H1 (cell line): ENCODE results near the gene NKPD1. TPM values are rescaled to one million over a fixed set of nuclear protein-coding genes. Genes with fewer than 3 reads are reported as not detected.

Experiments used
- ASH2L ChIP-seq: fragments of 200-600, 300-600 bp; sonication (generic); IDR thresholded peaks from one replicate; pipeline ENCODE4 v1.7.1; 2017; ENCODE audit warnings: low read length
- CBX5 ChIP-seq: fragments of 300-800, 300-1000 bp; sonication (generic); IDR thresholded peaks from 2 replicates; pipeline ENCODE4 v1.7.1; 2016; ENCODE audit warnings: antibody characterized with exemption, low read length, low read depth
- CREB1 ChIP-seq: IDR thresholded peaks from 2 replicates; pipeline ENCODE4 v1.6.1; 2012; ENCODE audit warnings: inconsistent platforms
- SIN3A ChIP-seq, 2 experiments: IDR thresholded peaks in 1 of 2; conservative IDR thresholded peaks in 1 of 2; 2 replicates each; pipeline ENCODE4 v1.6.1; 2011 to 2012; ENCODE audit warnings: low read length in 2 of 2, improper control_type of control experiment in 1 of 2, low read depth in 1 of 2, mild to moderate bottlenecking in 1 of 2
- SP4 ChIP-seq: IDR thresholded peaks from 2 replicates; pipeline ENCODE4 v1.6.1; 2012; ENCODE audit warnings: low read length, inconsistent platforms
- TAF1 ChIP-seq: IDR thresholded peaks from 2 replicates; pipeline ENCODE4 v1.6.1; 2011; ENCODE audit warnings: mild to moderate bottlenecking, low read depth, low read length
- TCF12 ChIP-seq: IDR thresholded peaks from 2 replicates; pipeline ENCODE4 v1.6.1; 2011; ENCODE audit warnings: low read depth, mild to moderate bottlenecking, low read length
- TEAD4 ChIP-seq: IDR thresholded peaks from 2 replicates; pipeline ENCODE4 v1.6.1; 2012; ENCODE audit warnings: low read depth, low read length, inconsistent platforms, mixed read lengths
- polyA plus RNA-seq, 7 experiments: library from polyadenylated mRNA; depleted of rRNA in 3 of 7; stranded (reverse) in 5 of 7; unstranded in 2 of 7; fragments of >200 nt in 5 of 7; fragments of 200-250 nt in 2 of 7; gene quantifications; 1 replicate in 5 of 7; 2 replicates in 1 of 7; 4 replicates in 1 of 7; pipeline versions ENCODE4 v1.2.1 to v1.2.3, GENCODE V29; 2011 to 2013; ENCODE audit warnings: missing spikeins in 2 of 7, mixed read lengths in 2 of 7
- total RNA-seq: library from RNA; stranded (reverse); fragmentation: NEBNext Ultra II Directional; extraction: Animal tissue kit (Norgen Biotek cat#: 25700); gene quantifications from 2 replicates; pipeline ENCODE4 v1.2.1, GENCODE V29; 2021
- TF ChIP-seq, protein P1 (sequence below): IDR thresholded peaks from 2 replicates; pipeline ENCODE4 v1.6.1; 2012; ENCODE audit warnings: inconsistent platforms
- TF ChIP-seq, protein P2 (sequence below), 3 experiments: IDR thresholded peaks; 1 replicate in 2 of 3; 2 replicates in 1 of 3; pipeline versions ENCODE4 v1.5.1 to v1.6.1; 2011; ENCODE audit warnings: low read length in 3 of 3, mild to moderate bottlenecking in 3 of 3, inconsistent platforms in 2 of 3, low read depth in 1 of 3, moderate library complexity in 1 of 3; ENCODE audit not compliant: insufficient read depth in 1 of 3; ENCODE audit errors: control extremely low read depth in 1 of 3

Gene NKPD1
- total and polyA plus RNA-seq, 2 of the 8 experiments (the other 6 are each of a cell fraction or from before 2014, with no cell fraction given) = 0.30 to 0.39 TPM

GRCh38 chr19:45187421-45188100, 26.8 kb upstream of the NKPD1 start (continued):
- TF ChIP-seq CBX5 (no peak), CREB1 (0 out of 2 replicates have a peak, but pooled peaks have one; percentile 8), ASH2L (no peak), SP4 (no peak), TAF1 (no peak), SIN3A (conservative IDR thresholded peaks at IDR 0.05 in 1 of 2, IDR thresholded peaks at IDR 0.05 in 1 of 2; ENCODE audit: low read depth in 1 of 2, low read length in 2 of 2) (no peak), TEAD4 (peak; percentile 61), TCF12 (0 out of 2 replicates have a peak, but pooled peaks have one; percentile 70)
- TF ChIP-seq, protein P1, sequence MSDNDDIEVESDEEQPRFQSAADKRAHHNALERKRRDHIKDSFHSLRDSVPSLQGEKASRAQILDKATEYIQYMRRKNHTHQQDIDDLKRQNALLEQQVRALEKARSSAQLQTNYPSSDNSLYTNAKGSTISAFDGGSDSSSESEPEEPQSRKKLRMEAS = 0 out of 2 replicates have a peak, but pooled peaks have one; percentile 24
- TF ChIP-seq, protein P2, sequence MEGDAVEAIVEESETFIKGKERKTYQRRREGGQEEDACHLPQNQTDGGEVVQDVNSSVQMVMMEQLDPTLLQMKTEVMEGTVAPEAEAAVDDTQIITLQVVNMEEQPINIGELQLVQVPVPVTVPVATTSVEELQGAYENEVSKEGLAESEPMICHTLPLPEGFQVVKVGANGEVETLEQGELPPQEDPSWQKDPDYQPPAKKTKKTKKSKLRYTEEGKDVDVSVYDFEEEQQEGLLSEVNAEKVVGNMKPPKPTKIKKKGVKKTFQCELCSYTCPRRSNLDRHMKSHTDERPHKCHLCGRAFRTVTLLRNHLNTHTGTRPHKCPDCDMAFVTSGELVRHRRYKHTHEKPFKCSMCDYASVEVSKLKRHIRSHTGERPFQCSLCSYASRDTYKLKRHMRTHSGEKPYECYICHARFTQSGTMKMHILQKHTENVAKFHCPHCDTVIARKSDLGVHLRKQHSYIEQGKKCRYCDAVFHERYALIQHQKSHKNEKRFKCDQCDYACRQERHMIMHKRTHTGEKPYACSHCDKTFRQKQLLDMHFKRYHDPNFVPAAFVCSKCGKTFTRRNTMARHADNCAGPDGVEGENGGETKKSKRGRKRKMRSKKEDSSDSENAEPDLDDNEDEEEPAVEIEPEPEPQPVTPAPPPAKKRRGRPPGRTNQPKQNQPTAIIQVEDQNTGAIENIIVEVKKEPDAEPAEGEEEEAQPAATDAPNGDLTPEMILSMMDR (IDR thresholded peaks at IDR 0.05; ENCODE audit: control extremely low read depth in 1 of 3, insufficient read depth in 1 of 3, low read depth in 1 of 3, low read length in 3 of 3) = peak in 2 of 3 experiments; percentile 71 to 74; a peak in 3 of 4 replicates
